ENCODE data around the gene ARID5B. TPM values are rescaled to one million over a fixed set of nuclear protein-coding genes. Genes with fewer than 3 reads are reported as not detected.
A peak's percentile ranks its signal among the peaks of the same experiment; 100 is the strongest.

The ARID5B gene
- total RNA-seq, 1 donor from 2014 or later, result 13.7 TPM

- intact Hi-C loops (cut with micrococcal nuclease), result no loop called here
- DNase-seq, result no peak
- no peak for TF ChIP-seq CTCF (IDR thresholded peaks at IDR 0.05; ENCODE audit: borderline replicate concordance)
- Histone ChIP-seq H3K27ac (replicated peaks) (no peak overlapping the region), H3K9me3 (replicated peaks) (no peaks in the 10 kb centered on the region), H3K36me3 (no peaks in the 10 kb centered on the region), H3K4me1 (peaks cover 28% of the 10 kb centered on the region), H3K4me3 (no peak overlapping the region), H3K27me3 (ENCODE audit: low read depth) (no peaks in the 10 kb centered on the region)
These were observed 100.4 kb downstream of the ARID5B start for GRCh38 chr10:62001898-62002297.

- no peaks in the 10 kb centered on the region for H3K36me3 ChIP-seq
- peaks cover 28% of the 10 kb centered on the region for H3K4me1 ChIP-seq
- intact Hi-C loops (cut with micrococcal nuclease), result no loop called here
- no peaks in the 10 kb centered on the region for H3K9me3 ChIP-seq (replicated peaks)
- H3K4me3 ChIP-seq, result no peak overlapping the region
- no peak for TF ChIP-seq CTCF (IDR thresholded peaks at IDR 0.05; ENCODE audit: borderline replicate concordance)
- no peak overlapping the region for H3K27ac ChIP-seq (replicated peaks)
- H3K27me3 ChIP-seq (ENCODE audit: low read depth), result no peaks in the 10 kb centered on the region
- no peak for DNase-seq
These were observed 101.3 kb downstream of the ARID5B start for GRCh38 chr10:62002753-62003152.

GRCh38 chr10:62004042-62004441 lies 102.5 kb downstream of the ARID5B start:
- peaks cover 32% of the 10 kb centered on the region for H3K4me1 ChIP-seq
- no peaks in the 10 kb centered on the region for H3K36me3 ChIP-seq
- no peak for TF ChIP-seq CTCF (IDR thresholded peaks at IDR 0.05; ENCODE audit: borderline replicate concordance)
- no peaks in the 10 kb centered on the region for H3K27me3 ChIP-seq (ENCODE audit: low read depth)
- intact Hi-C loops (cut with micrococcal nuclease), result no loop called here
- no peak overlapping the region for H3K27ac ChIP-seq (replicated peaks)
- no peaks in the 10 kb centered on the region for H3K9me3 ChIP-seq (replicated peaks)
- DNase-seq, result no peak
- peak overlapping the region; percentile 0 for H3K4me3 ChIP-seq

GRCh38 chr10:62005281-62005680 lies 103.8 kb downstream of the ARID5B start:
- H3K27ac ChIP-seq (replicated peaks), result peak overlapping the region; percentile 45

GRCh38 chr10:62005687-62006086 lies 104.2 kb downstream of the ARID5B start:
- DNase-seq, result no peak
- TF ChIP-seq CTCF (IDR thresholded peaks at IDR 0.05; ENCODE audit: borderline replicate concordance), result no peak
- no peak overlapping the region for H3K4me3 ChIP-seq
- peak overlapping the region; percentile 45 for H3K27ac ChIP-seq (replicated peaks)
- H3K4me1 ChIP-seq, result peaks cover 43% of the 10 kb centered on the region
- intact Hi-C loops (cut with micrococcal nuclease), result no loop called here
- H3K9me3 ChIP-seq (replicated peaks), result no peaks in the 10 kb centered on the region
- H3K36me3 ChIP-seq, result no peaks in the 10 kb centered on the region
- H3K27me3 ChIP-seq (ENCODE audit: low read depth), result no peaks in the 10 kb centered on the region

More at GRCh38 chr10:62005281-62005680, 103.8 kb downstream of the ARID5B start:
- TF ChIP-seq CTCF (IDR thresholded peaks at IDR 0.05; ENCODE audit: borderline replicate concordance), result no peak
- H3K27me3 ChIP-seq (ENCODE audit: low read depth), result no peaks in the 10 kb centered on the region
- intact Hi-C loops (cut with micrococcal nuclease), result no loop called here
- no peaks in the 10 kb centered on the region for H3K9me3 ChIP-seq (replicated peaks)
- DNase-seq, result no peak
- no peak overlapping the region for H3K4me3 ChIP-seq
- peaks cover 43% of the 10 kb centered on the region for H3K4me1 ChIP-seq
- no peaks in the 10 kb centered on the region for H3K36me3 ChIP-seq

- TF ChIP-seq CTCF (IDR thresholded peaks at IDR 0.05; ENCODE audit: borderline replicate concordance), result no peak
- H3K36me3 ChIP-seq, result no peaks in the 10 kb centered on the region
- peaks cover 43% of the 10 kb centered on the region for H3K4me1 ChIP-seq
- H3K9me3 ChIP-seq (replicated peaks), result no peaks in the 10 kb centered on the region
- intact Hi-C loops (cut with micrococcal nuclease), result no loop called here
- H3K4me3 ChIP-seq, result no peak overlapping the region
- no peak overlapping the region for H3K27ac ChIP-seq (replicated peaks)
- H3K27me3 ChIP-seq (ENCODE audit: low read depth), result no peaks in the 10 kb centered on the region
- DNase-seq, result no peak
These were observed 105.6 kb downstream of the ARID5B start for GRCh38 chr10:62007145-62007544.

Measured in left ventricle myocardium inferior (tissue), 1 donor.